Measurements from ENCODE around the gene CIAO2A.

The CIAO2A gene

DNA sequence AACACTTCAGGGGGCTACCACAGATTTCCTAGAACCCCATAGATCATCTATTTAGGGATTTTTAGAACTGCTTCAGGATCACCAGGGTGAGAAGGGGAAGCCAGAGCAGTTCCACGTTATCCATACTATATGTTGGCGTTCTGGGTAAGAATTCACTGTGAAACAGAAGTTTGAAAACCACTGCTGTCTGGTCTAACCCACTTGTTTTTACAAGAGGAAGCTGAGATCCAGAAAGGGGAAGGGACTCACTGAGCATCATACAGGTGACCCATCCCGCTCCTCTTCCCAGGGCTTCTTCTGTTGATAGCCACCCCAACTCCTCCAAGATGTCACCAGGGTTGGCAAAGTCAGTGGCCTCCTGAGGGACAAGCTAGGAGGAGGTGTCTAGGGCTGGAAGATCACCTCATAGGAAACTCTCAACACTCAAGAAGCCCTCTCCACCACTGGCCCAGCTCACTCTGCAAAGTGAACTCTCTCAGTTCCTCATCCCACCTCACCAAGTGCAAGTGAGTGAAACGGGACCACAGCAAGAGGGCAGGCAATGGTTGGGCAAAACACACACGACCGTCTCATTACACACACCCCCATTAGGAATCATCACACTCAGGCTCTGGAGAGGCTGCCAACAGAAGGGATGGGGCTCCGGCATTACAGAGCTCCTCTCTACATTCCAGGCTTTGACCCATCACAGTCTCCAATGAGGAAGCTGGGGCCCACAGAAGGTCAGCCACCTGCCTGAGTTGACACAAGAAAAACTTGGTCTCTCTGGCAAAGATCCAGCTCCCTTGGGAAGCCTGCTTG is 49.1 kb downstream of the CIAO2A start:
- DNase-seq (ENCODE audit: low read depth), result no peak

DNA sequence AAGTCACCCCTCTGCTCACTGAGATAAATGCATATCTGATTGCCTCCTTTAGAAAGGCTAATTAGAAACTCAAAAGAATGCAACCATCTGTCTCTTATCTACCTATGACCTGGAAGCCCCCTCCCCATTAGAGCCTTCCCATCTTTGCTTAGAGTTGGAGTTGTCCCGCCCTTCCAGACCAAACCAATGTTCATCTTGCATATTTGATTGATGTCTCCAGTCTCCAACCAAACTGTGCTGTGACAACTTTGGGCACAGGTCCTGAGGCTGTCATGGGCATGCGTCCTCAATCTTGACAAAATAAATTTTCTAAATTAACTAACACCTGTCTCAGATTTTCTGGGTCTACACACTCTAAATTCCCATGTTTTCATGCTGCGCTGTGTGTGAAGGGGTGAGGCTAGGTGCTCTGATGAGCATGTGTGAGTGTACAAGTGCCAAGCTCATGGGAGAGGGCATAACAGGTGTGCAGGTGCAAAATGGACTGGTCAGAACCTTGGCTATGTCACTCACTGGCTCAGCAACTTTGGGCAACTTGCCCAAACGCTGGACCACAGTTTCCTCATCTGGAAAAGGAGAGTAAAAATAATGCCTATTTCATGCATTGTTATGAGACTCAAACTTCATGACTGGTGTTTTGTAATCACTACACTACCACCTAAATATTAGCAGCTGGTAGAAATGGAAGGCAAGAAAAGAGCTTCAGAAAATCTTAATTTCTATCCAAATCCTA is 54.6 kb downstream of the CIAO2A start:
- no peak for DNase-seq (ENCODE audit: low read depth)

DNA sequence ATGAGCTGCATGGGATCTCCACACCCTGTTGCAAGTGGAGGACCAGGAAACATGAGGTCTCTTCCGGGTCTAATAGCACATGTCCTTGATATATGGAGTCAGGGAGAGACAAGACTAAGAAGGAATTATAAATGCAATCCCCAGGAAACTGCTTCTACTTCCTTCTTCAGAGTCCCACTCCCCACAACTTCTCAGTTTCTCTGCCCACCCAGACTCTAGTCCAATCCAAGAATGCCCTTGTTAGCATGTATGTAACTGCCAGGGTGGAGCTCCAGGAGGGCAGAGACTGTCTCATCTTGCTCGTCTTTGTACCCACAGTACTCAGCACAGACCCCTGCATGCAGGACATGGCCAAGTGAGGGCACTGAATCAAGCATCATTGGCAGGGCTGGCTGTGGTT is 55.7 kb downstream of the CIAO2A start:
- DNase-seq (ENCODE audit: low read depth), result no peak

DNA sequence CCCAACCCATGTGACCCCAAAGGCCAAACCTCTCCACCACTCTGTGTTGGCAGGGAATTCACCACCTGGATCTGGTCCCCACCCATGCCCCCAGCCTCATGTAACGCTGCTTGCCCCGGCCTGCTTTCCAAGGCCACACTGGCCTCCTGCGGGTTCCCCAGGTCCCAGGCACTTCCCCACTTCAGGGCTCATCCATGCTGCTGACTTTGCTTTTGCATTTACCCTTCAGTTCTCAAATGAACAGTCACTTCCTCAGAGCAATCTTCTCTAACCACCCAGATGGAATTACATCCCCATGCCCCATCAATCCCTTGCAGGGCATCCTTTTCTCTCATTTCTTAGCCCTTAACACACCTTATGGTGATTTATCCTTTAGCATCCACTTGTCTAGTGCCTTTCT is 56.5 kb downstream of the CIAO2A start:
- DNase-seq (ENCODE audit: low read depth), result no peak

DNA sequence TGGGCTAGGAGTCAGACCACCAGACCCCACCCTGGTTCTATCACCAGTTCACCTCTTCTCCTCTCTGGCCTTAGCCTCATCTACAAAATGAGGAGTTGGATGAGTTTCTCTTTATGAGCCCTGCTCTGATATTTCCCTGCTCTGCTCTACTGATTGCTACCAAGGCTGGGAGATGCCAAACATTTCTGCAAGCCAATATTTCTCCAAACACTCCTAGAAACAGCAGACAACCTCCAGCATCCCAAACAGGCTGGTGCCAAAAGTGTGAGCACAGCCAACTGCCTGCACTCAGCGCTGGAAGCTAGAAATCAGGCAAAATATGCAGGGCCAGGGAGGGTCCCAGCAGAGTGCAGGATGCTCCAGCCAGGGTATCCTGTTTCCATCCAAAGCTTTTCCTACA is 58.1 kb downstream of the CIAO2A start:
- no peak for DNase-seq (ENCODE audit: low read depth)

DNA sequence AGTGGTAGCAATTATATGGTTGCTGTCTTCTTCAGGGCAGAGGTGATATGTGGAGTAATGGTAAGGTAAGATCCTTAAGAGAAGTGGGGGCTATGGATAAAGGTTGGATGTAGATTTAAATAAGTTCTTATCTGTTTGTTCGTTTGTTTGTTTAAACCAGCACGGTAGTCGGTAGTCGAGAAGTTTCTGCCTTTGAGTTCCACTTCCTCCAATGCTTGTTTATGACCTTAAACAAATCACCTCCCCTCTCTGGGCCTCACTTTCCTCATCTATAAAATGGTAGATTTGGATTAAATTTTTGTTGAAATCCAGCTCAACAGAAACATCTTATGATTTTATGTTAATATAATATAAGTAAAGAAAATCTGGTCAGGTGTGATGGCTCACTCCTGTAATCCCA is 59.1 kb downstream of the CIAO2A start:
- DNase-seq (ENCODE audit: low read depth), result no peak

DNA sequence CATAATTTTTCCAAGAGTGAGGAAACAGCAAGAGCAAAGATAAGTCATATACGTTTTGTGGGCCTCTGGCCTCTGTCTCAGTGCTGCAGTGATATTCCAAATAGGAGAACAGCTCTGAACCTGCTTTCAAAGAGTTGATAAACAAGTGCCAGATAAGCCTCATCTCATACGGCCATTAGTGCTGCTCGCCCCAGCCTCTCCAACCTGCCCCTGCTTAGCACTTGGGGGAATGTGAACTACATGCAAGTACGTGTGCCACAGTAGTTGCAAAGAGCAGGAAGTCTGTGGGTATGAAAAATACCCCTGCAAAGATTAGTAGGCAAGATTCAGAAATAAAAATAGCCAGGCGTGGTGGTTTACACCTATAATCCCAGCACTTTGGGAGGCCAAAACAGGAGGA is 61.3 kb downstream of the CIAO2A start:
- no peak for DNase-seq (ENCODE audit: low read depth)

DNA sequence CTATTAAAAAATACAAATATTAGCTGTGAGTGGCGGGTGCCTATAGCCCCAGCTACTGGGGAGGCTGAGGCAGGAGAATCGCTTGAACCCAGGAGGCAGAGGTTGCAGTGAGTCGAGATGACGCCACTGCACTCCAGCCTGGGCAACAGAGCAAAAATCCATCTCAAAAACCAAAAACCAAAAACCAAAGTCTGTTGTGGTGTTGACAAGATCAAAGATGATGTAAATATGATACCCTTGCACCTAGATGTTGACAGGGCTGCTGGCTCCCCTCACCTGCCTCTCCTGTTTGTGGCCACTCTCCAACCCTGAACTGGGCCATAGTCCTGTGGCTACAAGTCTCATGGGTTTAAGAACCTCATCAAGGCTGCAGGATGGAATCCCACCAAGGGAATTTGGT is 63.5 kb downstream of the CIAO2A start:
- DNase-seq (ENCODE audit: low read depth), result no peak

DNA sequence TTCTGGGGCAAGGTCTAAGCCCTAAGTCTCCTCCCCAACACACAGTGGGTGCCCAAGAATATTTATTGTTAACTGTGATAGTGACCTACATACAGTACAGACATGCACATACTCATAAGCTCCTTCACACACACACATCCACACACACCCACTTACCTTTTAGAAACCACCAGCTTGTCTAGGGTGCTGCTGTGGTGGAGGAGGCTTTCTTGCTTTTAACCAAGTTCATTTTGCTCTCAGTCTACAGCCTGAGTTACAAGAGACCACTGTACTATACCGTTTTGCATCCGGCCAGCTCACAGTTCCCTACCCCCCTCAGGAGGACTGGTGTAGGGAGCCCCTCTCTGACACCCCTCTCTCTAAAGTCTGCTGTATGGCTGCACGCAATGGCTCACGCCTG is 64.0 kb downstream of the CIAO2A start:
- no peak for DNase-seq (ENCODE audit: low read depth)

DNA sequence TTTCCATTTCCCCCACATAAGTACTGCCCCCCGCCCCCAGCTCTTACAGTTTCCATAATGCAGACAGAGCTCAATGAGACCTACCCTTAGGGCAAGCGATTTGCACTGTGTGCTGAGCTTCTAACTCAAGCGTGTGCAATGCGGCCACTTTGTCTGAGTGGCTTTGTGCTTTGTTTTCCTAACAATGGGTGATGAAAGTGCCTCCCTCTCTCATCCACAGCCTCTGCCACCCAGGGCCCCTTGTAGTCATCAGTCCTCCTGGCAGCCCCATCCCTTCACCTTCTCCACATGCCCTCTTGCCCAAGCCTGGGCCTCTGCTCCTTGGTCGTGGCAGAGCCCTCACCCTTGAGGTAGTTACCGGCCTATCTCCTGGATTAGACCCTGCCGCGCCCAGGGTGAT is 64.5 kb downstream of the CIAO2A start:
- DNase-seq (ENCODE audit: low read depth), result no peak

DNA sequence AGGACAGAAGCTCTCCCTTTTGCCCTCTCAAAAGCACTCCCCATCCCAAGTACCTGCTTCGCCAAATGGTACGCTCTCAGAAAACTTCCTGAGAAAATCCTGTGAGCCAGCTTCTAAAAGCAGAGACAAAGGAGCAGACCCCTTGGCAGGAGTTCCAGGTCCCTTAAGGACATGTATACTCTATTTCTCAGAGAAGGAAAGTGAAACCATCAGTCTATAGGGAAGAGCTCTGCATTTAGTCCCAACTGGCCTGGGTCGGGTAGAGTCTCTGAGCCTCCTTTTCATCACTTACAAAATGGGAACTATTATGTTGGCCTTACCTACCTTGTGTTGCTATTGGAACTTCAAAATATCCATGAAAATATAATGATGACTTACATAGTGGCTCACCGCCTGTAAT is 67.0 kb downstream of the CIAO2A start:
- no peak for DNase-seq (ENCODE audit: low read depth)

DNA sequence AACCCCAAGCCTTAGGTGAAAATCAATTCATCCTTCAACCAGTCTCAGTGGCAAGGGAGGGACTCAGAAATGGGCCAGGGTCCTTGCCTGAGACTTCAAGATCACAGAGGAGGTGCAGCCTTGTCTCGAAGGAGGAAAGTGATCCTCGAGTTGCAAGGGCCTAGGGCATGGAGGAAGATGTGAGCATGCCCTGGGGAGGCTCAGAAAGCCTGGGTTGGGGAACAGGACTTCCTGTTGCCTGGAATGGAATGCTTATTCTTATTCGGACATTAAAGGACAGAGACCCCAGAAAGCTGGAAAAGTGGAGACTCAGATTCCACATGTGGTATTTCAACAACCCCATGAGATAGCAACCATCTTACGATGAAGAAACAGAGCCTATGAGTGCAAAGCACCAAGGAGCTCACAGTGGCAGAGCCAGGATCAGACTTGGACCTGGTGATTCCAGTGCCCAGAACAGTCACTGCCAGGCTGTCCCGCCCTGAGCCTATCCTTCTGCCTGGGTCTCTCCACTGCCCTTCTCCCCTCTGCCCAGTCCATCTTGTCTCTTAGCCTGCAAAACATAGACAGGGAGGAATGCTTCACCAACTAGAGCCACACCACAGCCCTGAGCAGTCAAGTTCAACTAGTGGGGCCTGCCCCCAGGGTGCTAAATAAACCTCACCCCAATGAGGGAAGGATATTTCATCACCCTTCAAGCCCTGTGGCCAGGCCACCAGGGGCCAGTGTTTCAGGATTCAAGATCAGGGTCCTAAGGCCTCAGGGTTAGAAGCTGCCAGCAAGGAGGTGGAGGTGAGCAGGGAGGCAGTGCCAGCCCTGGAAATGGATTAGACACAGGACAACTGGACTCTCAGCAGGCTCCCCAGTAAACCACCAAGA is 69.2 kb downstream of the CIAO2A start:
- DNase-seq (ENCODE audit: low read depth), result no peak

DNA sequence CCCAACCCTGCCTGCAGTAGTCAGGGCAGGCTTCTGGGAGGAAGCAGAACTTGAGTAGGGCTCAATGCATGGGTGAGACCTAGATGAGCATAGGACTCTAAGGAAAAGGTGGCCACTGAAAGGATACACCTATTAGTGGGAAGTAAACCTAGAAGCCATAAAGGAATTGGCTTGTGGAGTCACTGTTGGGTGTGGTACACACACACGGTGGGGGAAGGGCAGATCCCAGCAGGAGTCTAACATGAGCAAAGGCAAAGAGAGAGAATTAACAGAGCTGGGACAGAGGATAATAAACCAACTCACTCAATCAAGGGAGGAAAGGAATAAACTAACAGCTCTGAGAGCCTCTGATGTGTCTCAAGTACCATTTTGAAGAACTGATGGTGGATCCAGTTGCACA is 70.4 kb downstream of the CIAO2A start:
- no peak for DNase-seq (ENCODE audit: low read depth)

DNA sequence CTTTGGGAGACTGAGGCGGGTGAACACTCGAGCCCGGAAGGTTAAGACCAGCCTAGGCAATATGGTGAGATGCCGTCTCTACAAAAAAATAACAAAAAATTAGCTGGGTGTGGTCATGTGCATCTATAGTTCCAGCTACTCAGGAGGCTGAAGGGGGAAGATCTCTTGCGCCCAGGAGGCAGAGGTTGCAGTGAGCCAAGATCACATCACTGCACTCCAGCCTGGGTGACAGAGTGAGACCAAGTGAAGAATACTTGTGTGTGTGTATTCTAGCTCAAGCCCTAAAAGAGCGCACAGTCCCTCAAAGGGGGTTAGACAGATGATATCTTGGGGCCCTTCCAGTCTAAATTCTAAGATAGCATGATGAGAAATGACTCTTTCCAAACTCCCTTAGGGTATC is 71.1 kb downstream of the CIAO2A start:
- DNase-seq (ENCODE audit: low read depth), result no peak
